Kidney glomerular epithelial cell (primary cell): ENCODE data around the gene CYP2W1.

ENCODE experiments used
- DNase-seq: peaks from one replicate; lab custom pipeline; 2025; lab: John Stamatoyannopoulos, UW

Gene CYP2W1

GRCh38 chr7:1016577-1017531 is 33.9 kb downstream of the CYP2W1 start:
- no peak for DNase-seq

DNA sequence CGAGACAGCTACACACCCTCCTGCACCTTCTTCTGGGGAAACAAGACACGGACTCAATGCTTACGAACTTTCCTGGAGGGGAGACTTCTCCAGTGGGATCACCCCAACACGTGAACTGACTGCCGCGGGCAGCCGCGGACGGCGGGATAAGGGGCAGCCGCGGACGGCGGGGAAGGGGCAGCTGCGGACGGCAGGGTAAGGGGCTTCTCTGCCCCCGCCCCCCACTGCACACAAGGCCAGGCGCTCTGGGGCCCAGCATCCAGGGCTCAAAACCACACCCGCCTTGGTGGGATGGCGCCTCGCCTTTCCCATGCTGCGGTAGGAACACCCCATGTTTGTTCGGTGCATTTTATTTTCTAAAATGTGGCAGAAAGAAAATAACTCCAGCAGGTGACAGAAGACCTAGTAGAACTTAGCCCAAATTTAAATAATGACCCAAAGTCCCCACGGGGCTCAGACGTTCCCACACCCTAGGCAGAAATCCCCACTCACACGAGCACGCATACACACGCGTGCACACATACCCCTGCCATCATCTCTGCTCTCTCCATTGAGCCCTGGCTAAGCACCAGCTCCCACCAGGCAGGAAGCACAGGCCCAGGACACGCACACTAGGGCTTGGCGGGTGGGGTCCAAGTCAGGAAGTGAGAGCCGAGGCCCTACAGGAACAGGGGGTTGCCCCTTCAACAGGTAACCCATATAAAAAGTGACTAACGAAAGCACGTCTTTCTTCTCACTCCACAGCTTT is 34.8 kb downstream of the CYP2W1 start:
- DNase-seq = no peak

- no peak for DNase-seq
Measured at GRCh38 chr7:1018334-1018695, 35.3 kb downstream of the CYP2W1 start.

DNA sequence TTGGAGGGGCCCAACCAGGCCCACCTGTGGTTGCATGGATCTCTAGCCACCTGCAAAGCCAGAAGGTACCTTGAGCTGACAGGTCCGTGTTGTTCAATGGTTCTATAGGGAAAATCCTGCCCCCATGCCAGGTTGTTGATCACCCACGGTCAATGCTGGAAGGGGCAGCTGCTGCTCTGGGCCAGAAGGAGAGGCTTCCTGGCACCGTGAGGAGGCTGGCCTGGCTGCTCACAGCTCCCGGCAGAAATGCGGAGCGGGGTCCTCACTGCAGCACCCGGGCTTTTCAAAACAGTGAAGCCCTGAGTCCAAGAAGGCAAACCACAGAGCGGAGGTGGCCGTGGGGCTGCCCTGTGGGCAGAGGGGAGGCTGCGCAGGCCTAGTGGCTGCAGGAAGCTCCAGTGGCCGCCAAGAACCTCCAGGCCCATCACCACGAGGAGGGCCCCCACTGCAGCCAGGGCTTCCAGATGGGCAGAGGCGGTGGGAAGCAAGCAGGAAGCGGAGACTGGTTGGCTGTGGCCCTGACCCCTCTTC is 36.3 kb downstream of the CYP2W1 start:
- DNase-seq = no peak

- no peak for DNase-seq
Measured at GRCh38 chr7:1019789-1020610, 37.0 kb downstream of the CYP2W1 start.

DNA sequence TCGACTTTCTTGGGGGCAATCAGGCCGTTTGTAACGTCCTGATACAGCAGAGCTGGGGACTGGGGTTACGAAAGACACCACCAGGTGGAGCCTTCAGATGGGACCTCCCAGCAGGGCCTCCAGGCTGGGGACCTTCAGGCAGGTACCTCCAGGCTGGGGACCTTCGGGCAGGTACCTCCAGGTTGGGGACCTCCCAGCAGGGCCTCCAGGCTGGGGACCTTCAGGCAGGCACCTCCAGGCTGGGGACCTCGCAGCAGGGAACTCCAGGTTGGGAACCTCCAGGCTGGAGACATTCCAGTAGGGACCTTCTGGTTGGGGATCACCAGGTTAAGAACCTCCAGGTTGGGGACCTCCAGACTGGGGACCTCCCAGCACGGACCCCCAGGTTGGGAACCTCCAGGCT is 37.9 kb downstream of the CYP2W1 start:
- DNase-seq = no peak

DNA sequence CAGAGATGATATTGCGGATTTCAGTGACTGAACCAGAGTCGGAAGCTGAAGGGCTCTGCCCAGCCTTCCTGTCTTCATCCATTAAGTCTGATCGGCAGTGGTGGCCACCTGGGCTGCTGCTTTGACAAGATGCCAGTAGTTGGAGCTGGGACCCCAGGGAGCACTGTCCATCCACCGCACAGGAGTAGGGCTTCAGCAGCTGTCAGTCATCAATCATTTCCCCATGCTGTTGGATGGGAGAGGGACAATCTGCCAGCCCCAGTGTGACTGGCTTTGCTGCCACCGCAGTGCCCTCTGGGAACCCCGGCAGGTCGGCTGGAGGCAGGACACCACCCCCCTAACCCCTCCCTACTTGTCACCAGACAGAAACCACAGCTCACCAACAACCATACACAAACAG is 38.4 kb downstream of the CYP2W1 start:
- DNase-seq = no peak

GRCh38 chr7:1021931-1022330 is 39.0 kb downstream of the CYP2W1 start:
- no peak for DNase-seq

GRCh38 chr7:1022356-1022755 is 39.4 kb downstream of the CYP2W1 start:
- DNase-seq = no peak

- DNase-seq = no peak
Measured at GRCh38 chr7:1022801-1023465, 40.0 kb downstream of the CYP2W1 start.

DNA sequence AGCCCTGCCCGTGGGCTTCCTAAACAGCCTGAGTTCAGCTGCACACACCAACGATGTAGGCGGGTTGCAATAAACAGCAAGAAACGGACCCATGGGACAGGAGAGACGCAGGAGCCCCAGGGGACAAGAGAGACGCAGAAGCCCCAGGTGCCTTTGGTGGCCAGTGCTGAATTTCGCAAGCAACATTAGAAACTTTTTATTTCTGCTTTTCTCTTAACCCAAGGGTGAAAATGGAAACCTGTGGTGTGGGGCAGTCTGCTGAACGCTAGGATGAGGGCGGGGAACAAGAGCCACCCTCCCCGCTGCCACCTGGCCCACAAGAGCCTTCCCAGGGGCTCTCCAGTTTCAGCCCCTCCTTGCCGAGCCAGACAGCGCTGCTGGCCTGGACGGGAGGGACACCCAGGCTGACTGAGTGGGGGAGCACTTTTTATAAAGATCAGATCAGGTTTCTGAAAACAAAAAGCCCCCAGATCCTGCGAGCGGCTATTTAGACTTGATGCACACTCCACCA is 41.4 kb downstream of the CYP2W1 start:
- no peak for DNase-seq

- no peak for DNase-seq
Measured at GRCh38 chr7:1024876-1025742, 42.1 kb downstream of the CYP2W1 start.

DNA sequence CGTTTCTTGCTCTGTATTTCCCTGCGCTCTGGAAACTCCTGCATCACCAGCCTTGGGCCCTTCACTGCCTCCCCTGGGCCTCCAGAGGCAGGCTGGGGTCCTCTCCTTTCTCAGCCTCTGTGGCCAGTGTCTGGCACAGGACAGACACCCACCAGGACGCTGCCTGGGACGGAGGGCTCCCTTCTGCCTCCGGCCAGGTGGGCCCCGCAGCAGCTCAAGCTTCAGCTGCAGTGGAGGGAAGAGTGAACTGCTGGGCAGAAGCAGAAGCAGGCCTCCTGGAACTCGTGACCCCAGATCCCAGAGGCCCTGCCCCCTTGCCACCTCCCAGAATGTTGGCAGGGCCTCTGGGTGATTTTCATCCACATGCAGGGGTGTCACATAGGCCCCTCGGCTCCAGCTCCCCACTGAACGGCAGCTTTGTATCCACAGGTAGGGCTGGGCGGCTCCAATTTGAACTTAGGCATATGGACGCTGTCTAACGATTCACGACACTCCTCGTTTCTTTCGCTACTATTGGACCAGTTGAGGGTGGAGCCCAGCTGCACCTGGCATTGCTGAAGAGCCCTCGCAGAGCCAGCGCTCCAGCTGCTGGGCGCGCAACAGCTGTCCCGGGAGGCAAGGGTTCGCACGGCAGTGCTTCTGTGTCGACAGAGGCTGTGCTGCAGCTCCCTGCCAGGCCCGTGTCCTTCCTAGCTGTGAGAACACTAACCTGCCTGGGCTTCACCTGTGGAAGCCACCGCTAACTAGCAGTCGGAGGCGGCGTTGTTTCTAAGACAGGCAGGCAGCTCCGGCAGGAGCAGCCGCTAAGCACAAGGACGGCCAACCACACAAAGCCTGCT is 43.0 kb downstream of the CYP2W1 start:
- no peak for DNase-seq

GRCh38 chr7:1026721-1027161 is 43.8 kb downstream of the CYP2W1 start:
- no peak for DNase-seq

DNA sequence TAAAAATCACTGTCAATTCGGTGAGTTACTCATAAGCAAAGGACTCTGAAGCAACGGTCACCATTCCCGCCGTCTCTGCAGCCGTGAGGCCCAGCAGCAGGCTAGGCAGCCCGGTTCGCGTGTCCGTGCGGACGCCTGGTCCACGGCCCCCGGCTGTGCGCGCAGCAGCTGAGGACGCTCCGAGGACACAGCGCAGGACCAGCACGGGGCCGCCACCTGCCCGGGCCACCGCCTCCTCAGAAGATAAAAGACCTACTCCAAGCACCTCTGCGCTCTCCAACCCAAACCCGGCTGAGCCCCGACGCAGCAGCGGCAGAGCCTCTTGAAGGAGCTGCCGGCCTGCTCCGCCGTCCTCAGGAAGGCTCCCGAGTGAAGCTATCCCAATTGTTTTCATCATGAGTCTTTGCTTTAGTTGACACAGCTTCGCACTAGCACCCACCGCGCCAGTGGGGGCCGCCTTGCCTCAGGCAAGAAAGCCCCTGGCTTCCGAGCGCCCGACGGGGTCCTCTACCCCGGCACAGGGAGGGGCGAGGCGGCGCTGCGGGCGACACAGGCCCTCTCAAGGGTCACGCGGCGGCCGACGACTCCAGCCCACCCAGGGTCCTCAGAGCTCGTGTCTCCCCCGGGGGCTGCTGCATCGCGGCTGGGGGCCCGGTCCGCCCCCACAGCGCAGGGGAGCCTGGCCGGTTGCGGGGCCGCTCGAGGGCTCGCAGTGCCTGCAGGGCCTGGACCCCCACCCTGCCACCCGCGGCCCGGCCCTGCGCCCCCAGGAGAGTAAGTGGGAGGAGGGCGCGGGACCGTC is 44.5 kb downstream of the CYP2W1 start:
- peak; percentile 33 for DNase-seq

DNA sequence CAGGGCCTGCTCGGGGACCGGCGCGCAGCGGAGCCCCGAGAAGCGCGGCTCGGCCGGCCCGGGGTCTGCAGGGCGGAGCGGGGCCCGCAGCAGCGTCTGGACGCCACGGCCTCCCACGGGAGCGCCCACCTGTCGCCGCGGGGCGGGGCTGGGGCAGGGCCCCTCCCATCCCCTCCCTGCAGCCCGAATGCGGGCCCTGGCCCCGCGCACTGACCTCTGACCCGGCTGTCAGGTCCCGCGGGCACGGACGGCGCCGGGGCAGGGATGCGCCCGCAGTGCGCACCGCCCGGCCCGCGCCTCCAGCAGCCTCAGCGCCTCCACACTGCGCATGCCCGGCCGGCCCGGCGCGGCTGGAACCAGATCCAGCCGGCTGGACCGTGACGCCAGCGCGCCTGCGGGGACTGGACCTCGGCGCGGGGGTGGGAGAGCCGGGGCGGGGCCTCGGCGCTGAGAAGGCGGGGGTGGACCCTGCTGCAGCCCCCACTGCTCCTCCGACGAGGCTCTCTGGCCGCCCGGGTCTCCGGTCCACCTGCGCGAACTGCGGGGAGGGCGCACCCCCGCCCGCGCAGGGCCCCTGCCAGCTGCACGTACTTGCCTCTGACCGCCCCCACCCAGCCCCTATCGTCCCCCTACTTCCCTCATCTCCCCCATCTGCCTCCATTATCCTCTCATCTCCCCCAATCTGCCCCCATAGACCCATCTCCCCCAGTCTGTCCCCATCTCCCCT is 45.2 kb downstream of the CYP2W1 start:
- peak; percentile 73 for DNase-seq

GRCh38 chr7:1028775-1029636 is 46.0 kb downstream of the CYP2W1 start:
- DNase-seq = peak; percentile 88
